GM13976 (cell line): ENCODE results near the gene CPVL.

Source experiments
- DNase-seq: peaks from one replicate; pipeline ENCODE4 v3.0.0; 2012; ENCODE audit warnings: low spot score
- CTCF ChIP-seq: IDR thresholded peaks from 2 replicates; pipeline ENCODE4 v1.5.1; 2012; ENCODE audit warnings: borderline replicate concordance, mild to moderate bottlenecking; ENCODE audit not compliant: insufficient read depth; ENCODE audit errors: extremely low read depth, missing control alignments, control extremely low read depth
- in situ Hi-C: fragments of 300-500 bp; cut with MboI; formaldehyde crosslinking; loops from one replicate; pipeline ENCODE4 v1.12.0; 2022; ENCODE audit warnings: low sequenced_read_pairs, mixed read lengths, inconsistent platforms; ENCODE audit not compliant: unreplicated experiment

CPVL gene

GRCh38 chr7:28957751-28958234 lies 188.5 kb downstream of the CPVL start:
- DNase-seq, result peak; percentile 40
- TF ChIP-seq CTCF, result no peak
- in situ Hi-C loops, result no loop called here

- no peak for TF ChIP-seq CTCF
- peak; percentile 29 for DNase-seq
- in situ Hi-C loops, result no loop called here
These were observed 189.1 kb downstream of the CPVL start for GRCh38 chr7:28957064-28957750.

GRCh38 chr7:28956608-28957063 lies 189.7 kb downstream of the CPVL start:
- in situ Hi-C loops, result no loop called here
- no peak for TF ChIP-seq CTCF
- DNase-seq, result peak; percentile 63

GRCh38 chr7:28955718-28956607 lies 190.4 kb downstream of the CPVL start:
- in situ Hi-C loops, result no loop called here
- DNase-seq, result peak; percentile 64
- TF ChIP-seq CTCF, result peak; percentile 38

GRCh38 chr7:28955356-28955717 lies 191.0 kb downstream of the CPVL start:
- no peak for TF ChIP-seq CTCF
- DNase-seq, result peak; percentile 32
- in situ Hi-C loops, result no loop called here

- DNase-seq, result no peak
- no peak for TF ChIP-seq CTCF
- in situ Hi-C loops, result no loop called here
These were observed 191.4 kb downstream of the CPVL start for GRCh38 chr7:28954946-28955345.
